ENCODE results near the gene IER3. TPM values are rescaled to one million over a fixed set of nuclear protein-coding genes. Genes with fewer than 3 reads are reported as not detected.

Gene IER3
- polyA plus RNA-seq, 2 of the 4 experiments (the other 2 are of a cell fraction) = 104 to 202 TPM

DNA sequence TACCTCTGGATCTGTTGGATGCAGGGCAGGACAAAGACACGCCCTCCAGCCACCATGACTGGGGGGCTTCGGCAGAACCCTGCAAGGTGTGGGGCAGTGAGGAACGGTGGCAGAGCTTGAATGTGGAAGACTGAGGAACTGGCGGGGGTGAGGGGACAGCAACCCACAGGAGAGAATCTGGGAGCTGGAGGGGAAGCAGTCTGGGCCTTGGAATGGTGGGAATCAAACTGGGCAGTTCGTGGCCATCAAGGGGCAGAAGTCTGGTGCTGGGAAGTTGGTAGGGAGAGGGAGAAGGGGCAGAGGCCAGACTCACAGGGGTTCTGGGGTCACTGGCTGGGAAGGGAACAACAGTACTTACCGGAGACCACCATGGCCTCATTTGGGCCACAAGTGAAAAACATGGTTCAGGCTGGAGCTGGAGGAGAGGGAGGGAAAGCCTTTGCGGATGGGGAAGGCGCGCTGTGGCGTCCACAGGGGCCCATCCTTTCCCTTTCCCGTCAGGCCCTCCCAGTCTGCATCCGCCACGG is 2.5 kb downstream of the IER3 start:
- ATAC-seq = peak in 1 of 2 experiments; percentile 58; a peak in 4 of 6 replicates
- WGBS (ENCODE audit: missing lambda C conversion rate) = 12% methylated on average over 13 of the region's 13 CpGs
- Histone ChIP-seq H3K9me3 (no peaks in the 10 kb centered on the region), H3K4me2 (peak overlapping the region; percentile 89), H3K4me3 (peak overlapping the region; percentile 99), H3K27ac (peak overlapping the region; percentile 97 to 98), H3K4me1 (peaks cover 58% of the 10 kb centered on the region)
- no peak for FAIRE-seq
- ChIA-PET POLR2A (interaction anchor here (0.8 to 4.4 kb wide), 15 partner anchors 9 to 126 kb away, joined by 3 to 78 read pairs (median 4); partner anchors contain the start of gene MDC1), CTCF (interaction anchor here (0.5 to 4.7 kb wide), 10 partner anchors 12 to 137 kb away, joined by 3 to 37 read pairs (median 4); no protein-coding TSS in a partner anchor)
- TF ChIP-seq TP53 (CRISPR knock-in tag; IDR thresholded peaks at IDR 0.05) = peak; percentile 14; the same call in 1 of the 2 replicates
- no peak for TF ChIP-seq JUN (IDR thresholded peaks at IDR 0.05)
- TF ChIP-seq RCOR1 (IDR thresholded peaks at IDR 0.05; ENCODE audit: low read depth, low read length) = no peak
- TF ChIP-seq POLR2A (IDR thresholded peaks at IDR 0.05; ENCODE audit: low read length) = peak; percentile 21; the same call in 1 of the 2 replicates
- DNase-seq (ENCODE audit: low read depth in 1 of 2, low spot score in 1 of 2) = no peak

GRCh38 chr6:30741063-30741779 is 3.1 kb downstream of the IER3 start:
- POLR2A ChIA-PET = interaction anchor here (0.7 to 4.4 kb wide), 11 partner anchors 9 to 126 kb away, joined by 3 to 78 read pairs (median 5); no protein-coding TSS in a partner anchor
- Histone ChIP-seq H3K9me3 (no peaks in the 10 kb centered on the region), H3K4me2 (peak overlapping the region; percentile 89), H3K4me3 (peak overlapping the region; percentile 99), H3K27ac (peak overlapping the region; percentile 97 to 98), H3K4me1 (peaks cover 55% of the 10 kb centered on the region)
- CTCF ChIA-PET = interaction anchor here (0.7 to 4.7 kb wide), 11 partner anchors 11 to 137 kb away, joined by 3 to 37 read pairs (median 4); no protein-coding TSS in a partner anchor
- no peak for DNase-seq (ENCODE audit: low read depth in 1 of 2, low spot score in 1 of 2)
- peak in 1 of 2 experiments; percentile 7; a peak in 3 of 6 replicates for ATAC-seq
- TF ChIP-seq ZC3H11A (IDR thresholded peaks at IDR 0.05) = no peak
- TF ChIP-seq FOSL2 (IDR thresholded peaks at IDR 0.05) = no peak
- no peak for TF ChIP-seq FOSL2 (CRISPR knock-in tag; IDR thresholded peaks at IDR 0.05)
- peak; percentile 46; the same call in 1 of the 2 replicates for TF ChIP-seq ATOH8 (CRISPR knock-in tag; IDR thresholded peaks at IDR 0.05; ENCODE audit: low read depth)
- TF ChIP-seq EHMT2 (IDR thresholded peaks at IDR 0.05; ENCODE audit: low read depth) = no peak
- peak; percentile 76; the same call in 1 of the 2 replicates for TF ChIP-seq HOXA7 (CRISPR knock-in tag; IDR thresholded peaks at IDR 0.05)
- TF ChIP-seq NPAS2 (CRISPR knock-in tag; IDR thresholded peaks at IDR 0.05; ENCODE audit: borderline replicate concordance) = no peak
- TF ChIP-seq TP53 (CRISPR knock-in tag; IDR thresholded peaks at IDR 0.05) = no peak
- TF ChIP-seq HMGXB4 (CRISPR knock-in tag; IDR thresholded peaks at IDR 0.05; ENCODE audit: borderline replicate concordance) = no peak
- TF ChIP-seq ZSCAN20 (CRISPR knock-in tag; IDR thresholded peaks at IDR 0.05) = no peak
- TF ChIP-seq, protein P1, sequence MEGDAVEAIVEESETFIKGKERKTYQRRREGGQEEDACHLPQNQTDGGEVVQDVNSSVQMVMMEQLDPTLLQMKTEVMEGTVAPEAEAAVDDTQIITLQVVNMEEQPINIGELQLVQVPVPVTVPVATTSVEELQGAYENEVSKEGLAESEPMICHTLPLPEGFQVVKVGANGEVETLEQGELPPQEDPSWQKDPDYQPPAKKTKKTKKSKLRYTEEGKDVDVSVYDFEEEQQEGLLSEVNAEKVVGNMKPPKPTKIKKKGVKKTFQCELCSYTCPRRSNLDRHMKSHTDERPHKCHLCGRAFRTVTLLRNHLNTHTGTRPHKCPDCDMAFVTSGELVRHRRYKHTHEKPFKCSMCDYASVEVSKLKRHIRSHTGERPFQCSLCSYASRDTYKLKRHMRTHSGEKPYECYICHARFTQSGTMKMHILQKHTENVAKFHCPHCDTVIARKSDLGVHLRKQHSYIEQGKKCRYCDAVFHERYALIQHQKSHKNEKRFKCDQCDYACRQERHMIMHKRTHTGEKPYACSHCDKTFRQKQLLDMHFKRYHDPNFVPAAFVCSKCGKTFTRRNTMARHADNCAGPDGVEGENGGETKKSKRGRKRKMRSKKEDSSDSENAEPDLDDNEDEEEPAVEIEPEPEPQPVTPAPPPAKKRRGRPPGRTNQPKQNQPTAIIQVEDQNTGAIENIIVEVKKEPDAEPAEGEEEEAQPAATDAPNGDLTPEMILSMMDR (IDR thresholded peaks at IDR 0.05) = no peak
- TF ChIP-seq TFCP2L1 (CRISPR knock-in tag; IDR thresholded peaks at IDR 0.05) = peak; percentile 58
- TF ChIP-seq NR3C1 (IDR thresholded peaks at IDR 0.05) = no peak
- TF ChIP-seq POLR2AphosphoS2 (conservative IDR thresholded peaks at IDR 0.05; ENCODE audit: low read length) = peak; percentile 4; the same call in 1 of the 2 replicates
- TF ChIP-seq FOSB (CRISPR knock-in tag; IDR thresholded peaks at IDR 0.05) = peak; percentile 81
- peak in 1 of 2 experiments; percentile 10; a peak in 1 of 5 replicates for TF ChIP-seq RAD21 (conservative IDR thresholded peaks at IDR 0.05 in 1 of 2, IDR thresholded peaks at IDR 0.05 in 1 of 2)
- 78% methylated on average over 6 of the region's 8 CpGs for WGBS (ENCODE audit: missing lambda C conversion rate)
- FAIRE-seq = no peak
